HG03108 (cell line): ENCODE measurements around the gene MYL11.

Source experiments
- ATAC-seq: cut with Tn5 transposase; IDR thresholded peaks from one replicate; pipeline ENCODE4 v1.9.1; 2021; ENCODE audit warnings: moderate library complexity; ENCODE audit not compliant: unreplicated experiment

MYL11 gene

DNA sequence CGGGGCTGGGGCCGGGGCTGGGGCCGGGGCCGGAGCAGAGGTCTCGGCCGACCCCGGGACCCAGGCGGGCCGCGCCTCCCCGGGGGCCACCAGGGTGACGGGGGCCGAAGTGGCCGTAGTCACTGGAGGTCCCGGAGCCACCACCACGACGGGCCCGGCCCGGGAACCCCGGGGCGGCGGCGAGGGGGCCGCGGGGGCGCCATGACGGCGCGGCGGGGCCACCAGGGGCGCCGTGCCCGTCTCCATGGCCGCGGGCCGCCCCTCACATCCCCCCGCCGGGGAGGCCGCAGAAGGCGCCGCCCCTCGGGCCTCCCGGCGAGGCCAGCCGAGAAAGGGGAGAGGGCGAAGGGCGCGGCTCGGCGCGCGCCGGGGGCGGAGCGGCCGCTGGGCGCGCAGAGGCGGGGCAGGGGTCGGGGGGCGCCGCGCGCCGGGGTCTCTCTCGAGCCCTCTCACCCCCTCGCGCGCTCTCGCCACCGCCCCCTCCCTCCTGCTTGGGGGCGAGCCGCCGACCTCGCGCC, 4.6 kb upstream of the MYL11 start:
- ATAC-seq: peak; percentile 3

DNA sequence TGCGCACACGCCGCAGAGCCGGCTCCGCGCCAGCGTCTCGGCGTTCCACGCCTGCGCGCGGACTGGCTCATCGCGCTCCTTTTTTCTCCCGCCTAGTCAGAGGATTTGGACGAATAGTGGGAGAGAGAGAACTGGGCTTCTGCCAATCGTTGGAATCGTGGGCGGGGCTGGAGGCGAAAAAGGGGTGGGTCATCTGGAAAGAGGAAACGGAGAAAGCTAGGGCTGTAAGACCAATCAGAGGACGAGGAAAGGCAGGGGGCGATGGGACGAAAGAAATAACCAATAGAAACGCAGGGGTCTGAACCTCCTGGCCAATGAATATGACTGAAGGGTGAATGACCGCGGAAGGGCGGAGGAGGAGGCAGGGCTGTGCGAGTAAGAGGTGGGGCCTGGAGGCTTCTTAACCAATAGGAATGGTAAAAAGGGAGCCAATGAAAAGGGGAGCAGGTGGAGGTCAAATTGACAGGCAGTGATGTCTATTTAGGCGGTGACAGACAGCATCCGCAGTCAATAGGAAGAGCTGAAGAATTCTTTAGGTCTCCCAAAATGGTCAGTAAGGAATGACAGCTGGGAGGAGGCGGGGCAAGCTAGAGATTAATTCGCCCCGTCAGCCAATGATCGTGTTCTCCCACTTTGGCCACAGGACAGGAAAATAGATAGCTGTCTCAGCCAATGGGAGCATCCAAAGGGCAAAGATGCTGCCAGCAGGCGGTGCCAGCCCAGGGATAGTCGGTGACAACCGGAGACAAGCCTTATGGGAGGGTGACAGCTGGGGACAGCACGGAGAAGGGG, 4.0 kb upstream of the MYL11 start, which contains the start of gene TBC1D10B:
Gene TBC1D10B, minus strand, starts transcription at position 39 of the 792 bp plus-strand sequence. CDS start 311 bp downstream, outside the sequence.
- peak; percentile 76 for ATAC-seq

DNA sequence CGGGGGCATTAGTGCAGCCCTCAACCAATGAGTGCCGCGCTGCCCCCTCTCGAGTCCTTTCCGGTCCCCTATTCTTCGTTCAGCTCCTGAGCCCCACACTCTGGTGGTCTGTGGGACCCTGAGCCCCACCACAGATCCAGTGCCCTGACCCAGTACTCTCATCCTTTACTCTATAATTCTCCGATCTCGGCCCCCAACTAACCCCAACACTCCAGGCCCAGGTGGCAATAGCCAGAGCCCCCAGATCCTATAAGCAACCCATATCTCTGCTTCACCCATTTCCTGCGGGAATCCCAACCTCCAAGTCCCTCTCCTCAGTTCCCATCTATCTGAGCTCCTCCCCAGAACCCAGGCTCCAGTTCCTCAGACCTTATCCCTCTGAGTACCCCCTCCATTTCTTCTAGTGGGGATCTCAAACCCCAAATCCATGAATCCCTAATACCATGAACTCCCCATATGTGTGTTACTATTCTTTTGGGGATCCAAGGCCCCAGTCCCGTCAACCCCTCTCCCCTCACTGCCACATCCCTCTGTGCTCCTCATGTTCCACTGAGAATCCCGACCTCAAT, 3.3 kb upstream of the MYL11 start:
- ATAC-seq: no peak

DNA sequence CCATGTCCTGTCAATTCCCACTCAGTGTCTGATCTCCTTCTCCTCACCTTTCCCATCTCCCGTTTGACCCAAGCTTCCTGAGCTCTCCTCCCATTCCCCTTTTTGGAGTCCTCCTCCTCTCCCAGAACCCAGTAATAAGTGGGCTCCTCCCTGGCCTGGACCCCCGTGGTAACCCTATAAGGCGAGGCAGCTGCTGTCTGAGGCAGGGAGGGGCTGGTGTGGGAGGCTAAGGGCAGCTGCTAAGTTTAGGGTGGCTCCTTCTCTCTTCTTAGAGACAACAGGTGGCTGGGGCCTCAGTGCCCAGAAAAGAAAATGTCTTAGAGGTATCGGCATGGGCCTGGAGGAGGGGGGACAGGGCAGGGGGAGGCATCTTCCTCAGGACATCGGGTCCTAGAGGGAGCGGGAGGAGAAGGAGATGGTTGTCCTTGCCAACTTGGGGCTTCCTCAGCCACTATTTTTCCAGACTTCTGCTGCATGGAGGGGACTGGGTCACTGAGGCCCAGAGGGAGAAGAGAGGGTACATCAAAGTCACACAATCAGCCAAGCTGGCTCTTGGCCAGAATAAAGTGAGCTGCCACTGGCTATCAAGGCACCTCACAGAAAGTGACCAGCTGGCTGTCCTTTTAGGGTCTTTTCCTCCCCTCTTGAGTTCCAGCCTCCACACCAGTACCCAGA, 2.4 kb upstream of the MYL11 start:
- ATAC-seq: no peak

DNA sequence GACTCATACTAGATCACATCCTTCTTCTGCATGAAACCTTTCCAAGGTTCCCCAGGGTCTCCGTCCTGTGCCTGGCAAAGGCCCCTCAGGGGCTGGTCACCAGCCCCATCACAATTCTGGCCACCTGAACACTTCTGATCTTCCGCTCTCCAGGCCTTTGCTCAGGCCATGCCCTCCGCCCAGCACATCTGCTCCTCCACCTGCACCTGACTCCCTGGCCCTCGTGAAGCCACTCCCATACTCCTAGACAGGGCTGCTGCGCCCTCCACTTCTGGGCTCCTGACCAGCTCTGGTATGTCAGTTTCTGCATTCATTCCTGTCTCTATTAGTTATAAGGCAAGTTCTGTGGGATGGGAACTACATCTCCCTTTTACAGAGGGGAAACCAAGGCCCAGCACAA, 1.9 kb upstream of the MYL11 start:
- no peak for ATAC-seq

DNA sequence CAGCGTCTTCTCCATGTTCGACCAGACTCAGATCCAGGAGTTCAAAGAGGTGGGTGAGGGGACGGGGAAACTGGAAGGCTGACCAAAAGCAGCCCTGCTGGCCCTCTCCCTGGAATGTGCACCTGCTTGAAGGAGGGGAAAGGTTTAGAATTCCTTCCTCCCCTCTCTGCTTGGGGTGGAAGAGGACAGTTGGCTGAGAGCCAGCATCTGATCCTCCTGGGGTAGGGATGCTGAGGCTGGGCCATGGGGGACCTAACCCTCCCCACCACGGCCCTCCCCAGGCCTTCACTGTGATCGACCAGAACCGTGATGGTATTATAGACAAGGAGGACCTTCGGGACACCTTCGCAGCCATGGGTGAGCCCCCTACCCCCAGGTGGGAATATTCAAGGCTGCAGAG, 1.3 kb downstream of the MYL11 start:
- no peak for ATAC-seq

DNA sequence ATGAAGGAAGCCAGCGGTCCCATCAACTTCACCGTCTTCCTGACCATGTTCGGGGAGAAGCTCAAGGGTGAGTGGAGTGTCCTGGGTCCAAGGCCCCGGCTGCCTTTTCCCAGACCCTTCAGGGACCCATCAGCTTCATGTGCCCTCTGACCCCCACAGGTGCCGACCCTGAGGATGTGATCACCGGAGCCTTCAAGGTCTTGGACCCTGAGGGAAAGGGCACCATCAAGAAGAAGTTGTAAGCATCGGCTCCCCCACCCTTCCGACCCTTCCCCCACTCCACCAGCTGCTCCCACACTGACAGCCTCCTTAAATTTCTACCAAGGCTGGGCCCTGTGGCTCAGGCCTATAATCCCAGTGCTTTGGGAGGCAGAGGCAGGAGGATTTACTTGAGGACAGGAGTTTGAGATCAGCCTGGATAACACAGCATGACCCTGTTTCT, 1.9 kb downstream of the MYL11 start:
- no peak for ATAC-seq

DNA sequence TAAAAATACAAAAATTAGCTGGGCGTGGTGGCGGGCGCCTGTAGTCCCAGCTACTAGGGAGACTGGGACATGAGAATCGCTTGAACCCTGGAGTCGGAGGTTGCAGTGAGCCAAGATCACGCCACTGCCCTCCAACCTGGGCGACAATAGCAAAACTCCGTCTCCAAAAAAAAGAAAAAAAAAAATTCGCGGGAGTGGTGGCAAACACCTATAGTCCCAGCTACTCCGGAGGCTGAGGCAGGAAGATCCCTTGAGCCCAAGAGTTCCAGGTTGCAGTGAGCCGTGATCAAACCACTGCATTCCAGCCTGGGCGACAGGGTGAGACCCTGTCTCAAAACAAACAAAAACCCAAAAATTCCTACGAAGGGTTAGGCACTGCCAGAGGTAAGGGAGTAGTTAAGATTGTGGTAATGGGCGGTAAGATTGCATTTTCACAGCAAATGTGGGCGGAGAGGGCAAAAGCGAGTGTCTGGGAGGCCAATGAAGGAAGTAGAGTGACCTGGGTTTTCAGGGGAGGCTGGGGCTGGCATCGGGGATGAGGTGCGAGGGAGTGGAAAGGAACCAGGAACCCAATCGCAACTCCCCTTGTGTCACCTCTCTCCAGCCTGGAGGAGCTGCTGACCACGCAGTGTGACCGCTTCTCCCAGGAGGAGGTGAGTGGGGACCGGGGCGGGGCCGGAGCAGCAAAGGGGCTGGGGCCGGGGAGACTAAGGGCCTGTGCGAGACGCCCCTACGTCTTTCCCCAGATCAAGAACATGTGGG, 2.6 kb downstream of the MYL11 start:
- ATAC-seq: no peak

DNA sequence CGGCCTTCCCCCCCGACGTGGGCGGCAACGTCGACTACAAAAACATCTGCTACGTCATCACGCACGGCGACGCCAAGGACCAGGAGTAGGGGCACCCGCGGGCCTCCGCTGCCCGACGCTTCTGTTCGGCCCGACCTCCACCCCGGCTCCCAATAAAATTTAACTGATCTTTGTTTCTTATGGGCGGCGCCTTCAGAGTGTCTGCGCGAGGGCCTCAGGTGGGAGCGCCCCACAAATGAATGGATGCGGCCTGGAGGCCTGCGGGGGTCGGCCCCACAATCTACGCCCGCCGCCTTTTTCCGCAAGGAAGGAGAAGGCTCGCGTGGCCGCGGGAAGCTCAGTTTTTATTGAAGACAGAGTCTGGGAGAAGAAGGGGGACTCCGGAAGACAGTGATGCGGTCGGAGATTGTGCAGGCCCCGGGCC, 3.2 kb downstream of the MYL11 start:
- peak; percentile 28 for ATAC-seq

DNA sequence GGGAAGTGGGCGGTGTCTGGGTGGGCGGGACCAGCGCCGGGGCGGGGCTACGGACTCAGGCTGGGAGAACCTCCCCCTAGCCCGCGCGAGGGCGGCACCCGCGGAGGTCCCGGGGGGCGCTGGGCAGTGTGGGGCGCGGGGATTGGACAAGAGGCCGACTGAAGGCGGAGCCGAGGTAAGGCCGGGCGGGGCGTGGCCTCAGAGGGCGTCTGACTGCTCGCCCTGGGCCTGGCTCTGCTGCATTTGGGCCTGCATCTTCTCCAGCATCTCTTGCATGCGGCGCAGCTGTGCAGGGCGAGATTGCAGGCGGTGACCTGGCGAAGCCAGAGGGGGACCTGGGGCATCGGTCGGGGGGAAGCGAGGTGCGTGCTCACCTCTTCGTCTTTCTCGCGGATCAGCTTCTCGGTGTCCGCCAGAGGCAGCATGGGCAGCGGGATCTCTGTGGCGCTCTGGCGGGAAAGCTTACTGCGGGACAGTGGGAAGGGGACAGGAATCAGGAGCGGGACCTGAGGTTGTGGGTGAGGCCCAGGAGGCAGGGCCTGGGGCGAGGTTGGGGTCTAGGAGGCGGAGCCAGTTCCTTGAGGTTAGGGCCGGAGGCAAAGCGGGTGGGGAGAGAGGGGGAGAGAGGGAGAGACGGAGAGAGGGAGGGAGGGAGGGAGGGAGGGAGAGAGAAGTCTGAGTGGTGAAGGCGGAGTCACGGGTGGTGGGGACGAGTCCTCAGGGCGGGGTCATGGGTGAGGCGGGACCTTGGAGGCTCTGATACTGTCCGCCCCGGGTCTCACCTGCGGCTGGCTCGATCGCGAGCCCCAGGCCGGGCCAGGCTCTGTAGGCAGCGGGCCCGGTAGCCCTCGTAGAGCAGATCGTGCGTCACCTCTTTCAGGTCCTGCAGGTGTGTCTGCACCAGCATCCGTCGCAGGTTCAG, 3.9 kb downstream of the MYL11 start:
- ATAC-seq: peak; percentile 86

DNA sequence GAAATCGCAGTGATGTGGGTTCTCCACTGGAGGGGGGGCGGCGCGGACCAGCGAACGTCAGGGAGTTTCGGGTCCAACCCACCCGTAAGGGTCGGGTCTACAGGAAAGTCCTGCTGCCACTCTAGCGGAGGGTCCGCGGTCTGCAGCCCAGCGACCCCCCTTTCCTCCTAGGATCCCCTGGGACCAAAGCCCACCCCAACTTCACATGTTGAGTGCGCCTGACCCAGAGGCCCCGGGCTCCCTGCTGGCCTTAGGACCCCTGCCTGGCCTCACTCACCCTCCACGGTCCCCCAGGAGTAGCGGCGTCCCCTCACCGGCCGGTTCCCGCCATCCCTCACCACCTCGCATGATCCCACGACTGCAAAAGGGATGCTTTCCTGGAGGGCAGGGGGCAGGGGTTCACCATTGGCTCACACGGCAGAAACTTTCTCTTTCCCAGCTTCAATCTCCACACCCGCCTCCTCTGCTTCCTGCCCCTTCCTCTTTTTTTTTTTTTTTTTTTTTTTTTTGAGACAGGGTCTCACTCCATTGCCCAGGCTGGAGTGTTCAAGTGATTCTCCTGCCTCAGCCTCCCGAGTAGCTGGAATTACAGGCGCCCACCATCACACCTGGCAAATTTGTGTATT, 4.7 kb downstream of the MYL11 start:
- ATAC-seq: no peak

DNA sequence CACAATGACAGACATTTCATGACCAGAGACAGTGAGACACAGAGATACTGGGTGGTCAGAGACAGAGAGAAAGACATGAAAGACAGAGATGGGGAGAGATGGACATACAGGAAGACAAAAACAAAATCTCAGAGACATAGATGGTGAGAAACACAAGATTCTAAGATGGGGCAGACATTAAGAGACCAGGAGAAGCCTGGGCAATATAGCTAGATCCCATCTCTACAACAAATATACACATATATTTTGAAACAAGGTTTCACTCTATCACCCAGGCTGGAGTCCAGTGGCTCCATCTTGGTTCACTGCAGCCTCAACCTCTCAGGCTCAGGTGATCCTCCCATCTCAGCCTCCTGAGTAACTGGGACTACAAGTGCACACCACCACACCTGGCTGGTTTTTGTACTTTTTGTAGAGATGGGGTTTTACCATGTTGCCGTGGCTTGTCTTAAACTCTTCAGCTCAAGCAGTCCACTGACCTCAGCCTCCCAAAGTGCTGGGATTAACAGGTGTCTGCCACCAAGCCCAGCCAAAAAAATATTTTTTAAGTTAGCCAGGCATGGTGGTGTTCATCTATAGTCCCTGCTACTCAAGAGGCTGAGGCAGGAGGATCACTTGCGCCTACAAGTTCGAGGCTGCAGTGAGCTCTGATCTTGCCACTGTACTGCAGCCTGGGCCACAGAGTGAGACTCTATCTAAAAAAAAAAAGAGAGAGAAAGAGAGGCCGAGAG, 5.6 kb downstream of the MYL11 start:
- no peak for ATAC-seq

DNA sequence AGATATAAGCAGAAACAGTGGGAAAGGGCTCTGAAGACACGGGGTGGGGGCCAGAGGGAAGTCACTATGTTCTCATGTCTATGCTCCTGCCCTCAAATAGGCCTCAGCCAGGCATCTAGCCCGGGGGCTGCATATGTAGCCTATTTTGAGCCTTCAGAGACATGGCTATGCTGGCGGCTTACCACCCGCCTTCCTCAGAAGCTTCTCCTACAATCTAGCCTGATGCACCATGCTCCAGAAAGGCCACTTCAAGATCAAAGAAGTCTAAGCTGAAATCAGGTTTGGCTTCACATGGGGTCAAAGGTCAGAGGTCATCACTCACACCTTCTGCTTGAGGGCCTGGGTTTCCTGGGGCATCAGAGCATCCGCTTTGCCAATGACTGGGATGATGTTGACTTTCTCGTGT, 6.2 kb downstream of the MYL11 start:
- ATAC-seq: no peak

DNA sequence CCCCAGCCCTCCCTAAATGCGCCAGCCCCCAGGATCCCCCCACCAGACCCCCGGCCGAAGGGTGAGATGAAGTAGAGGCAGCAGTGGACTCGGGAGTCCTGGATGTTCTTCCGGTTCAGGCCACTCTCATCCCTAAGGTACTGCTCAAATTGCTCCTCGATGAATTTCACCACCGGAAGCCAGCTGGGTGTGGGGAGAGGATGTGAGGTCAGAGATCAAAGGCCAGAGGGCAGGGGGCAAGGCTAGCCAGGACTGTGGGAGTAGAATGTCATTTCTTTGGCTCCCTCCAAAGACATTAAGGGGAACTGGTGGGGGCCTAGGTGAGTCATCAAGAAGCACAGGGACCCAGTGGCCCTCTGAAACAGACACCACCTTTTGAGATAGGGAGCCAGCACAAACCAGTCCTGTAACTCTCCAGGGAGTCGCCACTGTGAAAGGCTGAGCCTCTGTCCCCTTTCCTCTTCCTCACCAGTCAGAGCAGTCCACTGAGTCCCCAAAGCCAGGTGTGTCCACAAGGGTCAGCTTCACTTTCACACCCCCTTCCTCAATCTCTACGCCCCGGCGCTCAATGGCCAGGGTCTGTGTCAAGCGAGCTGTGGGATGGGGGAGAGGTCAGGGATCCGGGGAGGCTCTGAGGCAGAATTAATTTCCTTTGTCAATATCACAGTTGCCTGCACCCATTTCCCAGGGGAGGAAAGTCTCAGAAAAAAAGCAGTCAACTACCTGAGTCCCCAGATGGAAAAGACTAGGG, 6.9 kb downstream of the MYL11 start:
- ATAC-seq: no peak

DNA sequence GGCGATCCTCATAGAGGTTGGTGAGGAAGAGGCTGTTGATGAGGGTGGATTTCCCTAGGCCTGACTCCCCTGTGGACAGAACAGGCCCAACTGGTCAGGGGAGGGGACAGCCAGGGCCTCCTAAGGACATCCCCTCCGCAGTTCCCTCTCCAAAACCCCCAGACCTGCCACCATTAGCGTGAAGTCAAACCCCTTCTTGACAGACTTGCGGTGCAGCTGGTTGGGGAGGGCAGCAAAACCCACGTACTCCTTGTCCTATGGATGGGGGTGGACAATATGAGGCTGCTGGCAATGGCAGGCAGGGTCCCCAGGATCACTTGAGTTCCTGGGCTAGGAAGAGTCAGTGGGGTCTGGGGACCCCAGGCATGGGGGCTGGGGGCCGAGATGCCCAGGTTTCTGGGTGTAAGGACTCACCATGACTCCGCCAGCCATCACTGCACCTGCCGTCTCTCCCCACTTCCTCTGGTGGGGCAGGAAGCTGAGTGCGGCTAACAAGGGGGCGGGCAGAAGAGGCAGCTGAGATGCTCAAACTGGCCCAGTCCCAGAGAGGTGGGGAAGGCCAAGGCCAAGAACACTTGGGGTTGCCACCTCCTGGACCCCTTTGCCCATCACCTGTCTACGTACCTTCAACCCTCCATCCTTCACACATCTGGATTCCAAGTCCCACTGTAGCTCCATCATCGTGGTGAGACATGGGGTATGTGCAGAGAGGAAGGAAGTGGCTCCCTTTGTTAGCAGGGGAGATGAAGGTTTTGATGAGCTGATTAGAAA, 7.7 kb downstream of the MYL11 start, which contains the start of gene SEPTIN1:
Gene SEPTIN1, minus strand, starts transcription at position 451 of the 771 bp plus-strand sequence. Its CDS starts 19 bp downstream, at position 432.
- no peak for ATAC-seq

DNA sequence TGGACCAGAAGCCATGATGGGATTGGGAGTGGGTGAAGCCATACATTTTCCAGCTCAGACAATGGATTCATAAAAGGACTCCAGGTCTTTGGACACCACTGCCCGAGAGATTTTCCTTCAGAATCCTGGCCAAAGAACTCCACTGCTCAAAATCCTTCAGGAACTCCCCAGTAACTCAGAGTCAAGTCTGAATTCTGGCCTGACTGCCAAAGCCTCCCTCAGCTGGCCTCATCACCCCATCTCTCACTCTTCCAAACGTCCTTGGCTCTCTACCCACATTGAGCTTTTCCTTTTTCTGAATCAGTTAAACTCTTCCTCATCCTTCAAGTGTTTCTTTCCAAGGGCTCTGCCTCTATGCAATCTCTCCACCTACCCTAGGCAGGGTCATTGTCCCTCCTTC, 8.9 kb downstream of the MYL11 start:
- ATAC-seq: no peak

DNA sequence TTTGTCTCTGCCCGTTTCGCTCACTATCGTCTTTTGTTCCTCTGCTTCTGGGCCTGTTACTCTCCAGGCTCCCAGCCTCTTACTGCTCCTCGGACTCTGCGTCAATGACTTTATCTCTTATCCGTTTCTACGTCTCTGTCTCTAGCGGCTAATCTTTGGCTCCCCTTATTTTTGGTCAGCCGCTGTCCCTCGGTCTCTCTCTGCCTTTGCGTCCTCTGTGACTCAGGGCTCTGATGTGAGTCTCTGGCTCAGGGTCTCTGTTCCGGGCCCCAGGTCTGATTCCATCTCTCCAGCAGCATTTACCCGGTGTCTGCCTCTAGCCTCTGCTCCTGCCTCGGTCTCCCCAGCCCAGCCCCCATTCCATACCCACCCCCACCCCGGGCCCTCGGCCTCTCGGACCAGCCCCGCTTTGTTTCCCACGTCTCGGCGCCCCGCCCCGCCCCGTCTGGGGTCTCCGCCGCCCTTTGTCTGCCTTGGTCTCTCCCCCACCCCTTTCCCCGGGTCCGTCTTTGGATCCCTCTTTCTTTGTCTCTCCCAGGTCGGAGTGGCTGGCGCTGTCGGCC, 20.1 kb downstream of the MYL11 start:
- ATAC-seq: no peak
